ENCODE data around the gene TARS1.

- TF ChIP-seq CTCF (IDR thresholded peaks at IDR 0.05) (no peak), POLR2A (IDR thresholded peaks at IDR 0.05) (no peak)
Observed at GRCh38 chr5:33465120-33465519, 24.4 kb downstream of the TARS1 start.
